Aortic smooth muscle cell (primary cell): ENCODE measurements around the gene MFAP1. TPM values are rescaled to one million over a fixed set of nuclear protein-coding genes. Genes with fewer than 3 reads are reported as not detected.

Source experiments
- total RNA-seq: library from RNA; depleted of rRNA; stranded (reverse); fragments of >200 nt; gene quantifications from 2 replicates; pipeline ENCODE4 v1.2.3, GENCODE V29; 2014

Gene MFAP1, protein sequence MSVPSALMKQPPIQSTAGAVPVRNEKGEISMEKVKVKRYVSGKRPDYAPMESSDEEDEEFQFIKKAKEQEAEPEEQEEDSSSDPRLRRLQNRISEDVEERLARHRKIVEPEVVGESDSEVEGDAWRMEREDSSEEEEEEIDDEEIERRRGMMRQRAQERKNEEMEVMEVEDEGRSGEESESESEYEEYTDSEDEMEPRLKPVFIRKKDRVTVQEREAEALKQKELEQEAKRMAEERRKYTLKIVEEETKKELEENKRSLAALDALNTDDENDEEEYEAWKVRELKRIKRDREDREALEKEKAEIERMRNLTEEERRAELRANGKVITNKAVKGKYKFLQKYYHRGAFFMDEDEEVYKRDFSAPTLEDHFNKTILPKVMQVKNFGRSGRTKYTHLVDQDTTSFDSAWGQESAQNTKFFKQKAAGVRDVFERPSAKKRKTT
- total RNA-seq = 26.2 and 28.4 TPM in 2 replicates

DNA sequence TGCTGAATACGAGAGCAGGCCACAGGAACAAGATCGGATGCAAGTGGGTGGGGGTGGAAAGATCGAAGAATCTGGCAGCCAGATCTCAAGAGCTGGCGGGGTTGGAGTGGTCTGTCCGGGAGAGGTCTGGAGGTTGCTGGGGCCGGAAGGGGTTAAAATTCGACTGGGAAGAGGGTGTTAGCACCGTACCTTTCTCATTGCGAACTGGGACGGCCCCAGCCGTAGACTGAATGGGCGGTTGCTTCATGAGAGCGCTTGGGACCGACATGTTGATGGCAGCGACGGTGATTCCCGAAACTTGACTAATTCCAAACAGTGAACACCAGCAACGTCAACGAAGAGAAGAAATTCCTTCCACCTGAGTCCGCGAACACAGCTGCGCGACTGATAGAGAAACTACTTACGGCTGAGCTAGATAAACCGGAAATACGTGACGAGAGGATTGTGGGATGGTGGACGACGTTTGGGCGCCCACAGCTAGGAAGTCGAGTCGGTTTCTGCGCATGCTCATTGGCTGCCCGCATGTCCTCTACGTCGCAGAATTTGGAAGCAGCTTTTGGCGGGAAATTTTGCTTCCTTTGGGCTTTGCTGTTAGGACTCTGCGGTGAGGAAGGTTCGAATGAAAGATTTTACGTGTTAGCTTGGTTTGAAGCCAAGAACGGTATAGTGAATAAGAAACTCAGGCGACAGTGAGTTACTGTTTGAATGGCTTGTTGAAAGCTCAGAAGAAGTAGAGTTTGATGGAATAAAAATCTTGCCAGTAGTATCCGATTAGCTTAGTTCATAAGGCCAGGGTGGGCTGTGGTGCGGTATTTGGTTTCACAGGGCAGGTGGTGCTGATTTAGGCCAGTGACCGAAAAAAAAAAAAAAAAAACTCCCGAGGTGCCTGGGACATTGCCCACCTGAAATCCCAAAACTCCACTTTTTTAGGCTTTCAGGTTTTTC is at the start of gene MFAP1:
Gene MFAP1 (minus strand): TSS at position 389 of the 945 bp plus-strand sequence. CDS start 121 bp downstream, at position 268.

DNA sequence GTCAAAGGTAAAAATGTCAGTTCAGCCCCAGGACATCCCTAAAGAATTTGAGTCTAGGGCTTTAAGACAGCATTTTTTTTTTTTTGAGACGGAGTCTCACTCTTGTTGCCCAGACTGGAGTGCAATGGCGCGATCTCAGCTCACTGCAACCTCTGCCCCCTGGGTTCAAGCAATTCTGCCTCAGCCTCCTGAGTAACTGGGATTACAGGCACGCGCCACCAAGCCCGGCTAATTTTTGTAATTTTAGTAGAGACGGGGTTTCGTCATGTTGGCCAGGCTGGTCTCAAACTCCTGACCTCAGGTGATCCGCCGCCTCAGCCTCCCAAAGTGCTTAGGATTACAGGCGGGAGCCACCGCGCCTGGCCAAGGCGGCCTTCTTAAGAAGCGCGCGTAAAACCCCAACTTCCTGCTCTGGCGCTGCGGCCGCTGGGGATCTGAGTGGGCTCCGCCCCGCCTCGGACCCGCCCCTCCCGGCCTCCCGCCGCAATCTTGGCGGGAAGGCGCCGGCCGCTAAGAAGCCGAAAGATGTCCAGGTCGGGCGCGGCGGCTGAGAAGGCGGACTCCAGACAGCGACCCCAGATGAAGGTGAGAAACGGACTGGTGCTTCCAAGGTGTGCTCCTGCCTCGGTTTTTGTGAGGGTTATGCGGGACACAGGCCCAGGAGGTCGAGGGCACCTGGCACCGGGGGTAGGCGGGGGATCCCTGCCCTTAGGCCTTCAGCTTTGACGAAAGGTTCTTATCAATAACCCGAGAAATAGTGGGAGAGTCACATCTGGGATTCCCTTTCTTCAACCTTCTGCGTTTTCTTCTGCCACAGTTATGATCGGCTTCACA is 2.2 kb upstream of the MFAP1 start, which contains the start of gene WDR76:
Gene WDR76 (plus strand): TSS at position 495 of the 834 bp plus-strand sequence. CDS start 31 bp downstream, at position 526.

DNA sequence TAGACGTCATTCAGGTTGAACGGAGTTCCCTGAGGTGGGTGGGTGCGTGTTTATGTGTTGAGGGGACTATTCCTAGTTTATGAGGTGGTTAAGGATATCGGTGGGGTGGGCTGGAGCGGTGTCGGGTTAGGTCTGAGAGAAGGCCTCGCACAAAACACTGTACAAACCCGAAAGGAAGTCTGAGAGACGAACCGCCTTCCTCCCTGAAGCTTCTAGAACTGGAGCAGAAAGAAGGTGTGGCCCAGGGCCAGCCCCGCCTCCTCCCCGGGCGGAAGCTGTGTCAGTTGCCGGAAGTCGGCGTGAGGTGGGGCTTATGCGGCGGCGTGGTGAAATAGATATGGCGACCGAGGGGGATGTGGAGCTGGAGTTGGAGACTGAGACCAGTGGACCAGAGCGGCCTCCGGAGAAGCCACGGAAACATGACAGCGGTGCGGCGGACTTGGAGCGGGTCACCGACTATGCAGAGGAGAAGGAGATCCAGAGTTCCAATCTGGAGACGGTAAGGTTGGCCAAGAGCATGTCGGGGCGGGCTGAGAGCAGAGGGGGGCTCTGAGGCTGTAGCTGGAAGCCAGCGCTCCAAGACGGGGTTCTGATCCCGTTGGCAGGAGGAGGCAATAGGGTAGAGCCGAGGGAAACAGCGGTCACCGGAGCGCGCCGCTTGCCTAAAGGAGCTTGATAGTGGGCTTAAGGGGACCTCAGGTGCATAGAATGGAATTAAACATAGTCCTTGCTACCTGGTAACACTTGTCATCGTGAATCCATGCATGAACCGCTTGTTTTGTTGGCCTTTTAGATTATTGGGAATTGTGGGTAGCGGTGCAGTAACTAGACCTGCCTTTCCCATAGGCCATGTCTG is 24.0 kb downstream of the MFAP1 start, which contains the start of gene HYPK:
Gene HYPK (plus strand): TSS at position 314 of the 856 bp plus-strand sequence. CDS start 24 bp downstream, at position 338.

DNA sequence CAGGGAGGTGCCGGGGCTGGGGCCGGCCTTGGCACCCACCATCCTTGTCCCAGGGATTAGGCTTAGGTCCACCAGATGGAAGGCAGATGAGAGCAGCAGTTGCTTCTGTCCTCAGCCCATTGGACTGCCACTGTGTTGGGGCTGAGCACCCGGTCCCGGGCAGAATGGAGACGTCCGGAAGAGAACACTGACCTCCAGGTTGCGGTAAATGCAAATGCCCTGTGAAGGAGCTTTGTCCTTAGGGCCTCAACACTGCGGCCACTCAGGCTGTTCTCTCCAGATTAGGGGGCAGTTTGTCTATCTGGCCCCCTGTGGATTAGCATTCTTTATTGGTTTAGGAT is 24.6 kb downstream of the MFAP1 start, which contains the start of gene SERINC4:
Gene SERINC4 (minus strand): TSS at position 276 of the 341 bp plus-strand sequence. CDS start 234 bp downstream, at position 42.

DNA sequence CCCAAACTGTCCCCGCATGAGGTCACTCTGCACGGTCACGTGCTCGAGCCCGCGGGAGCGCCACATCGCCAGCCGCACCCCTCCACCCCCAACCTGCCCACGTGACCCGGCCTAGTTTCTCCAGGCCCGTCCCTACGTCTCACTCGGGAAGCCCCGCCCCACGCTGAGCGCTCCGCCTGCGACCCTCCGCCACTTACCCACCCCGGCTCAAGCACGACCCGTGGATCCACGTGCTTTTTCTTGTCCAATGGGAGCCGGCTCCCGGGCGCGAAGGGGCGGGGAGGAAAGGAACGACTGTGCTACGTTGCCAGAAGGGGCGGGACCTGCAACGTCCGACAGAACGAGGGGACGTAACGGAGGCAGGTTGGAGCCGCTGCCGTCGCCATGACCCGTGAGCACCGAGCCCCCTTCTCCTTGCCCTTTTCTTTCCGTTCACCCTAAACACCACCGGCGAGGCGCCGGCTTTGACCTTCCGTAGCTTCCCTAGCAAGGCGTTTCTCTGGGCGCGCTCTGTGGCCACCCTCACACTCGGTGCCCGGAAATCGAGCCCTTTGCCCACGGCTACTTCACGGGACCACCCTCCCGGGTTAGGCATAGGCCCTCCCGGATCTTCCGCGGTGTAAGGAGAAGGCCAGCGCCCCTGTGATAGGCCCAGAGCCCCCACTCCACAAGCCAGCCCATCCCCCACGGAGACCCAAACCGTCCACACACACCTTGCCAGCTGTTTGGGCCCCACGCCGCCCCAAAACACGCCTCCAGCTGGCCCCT is 32.3 kb downstream of the MFAP1 start, which contains the start of gene SERF2:
Gene SERF2 (plus strand): TSS at position 328 of the 768 bp plus-strand sequence. CDS start 57 bp downstream, at position 385.

DNA sequence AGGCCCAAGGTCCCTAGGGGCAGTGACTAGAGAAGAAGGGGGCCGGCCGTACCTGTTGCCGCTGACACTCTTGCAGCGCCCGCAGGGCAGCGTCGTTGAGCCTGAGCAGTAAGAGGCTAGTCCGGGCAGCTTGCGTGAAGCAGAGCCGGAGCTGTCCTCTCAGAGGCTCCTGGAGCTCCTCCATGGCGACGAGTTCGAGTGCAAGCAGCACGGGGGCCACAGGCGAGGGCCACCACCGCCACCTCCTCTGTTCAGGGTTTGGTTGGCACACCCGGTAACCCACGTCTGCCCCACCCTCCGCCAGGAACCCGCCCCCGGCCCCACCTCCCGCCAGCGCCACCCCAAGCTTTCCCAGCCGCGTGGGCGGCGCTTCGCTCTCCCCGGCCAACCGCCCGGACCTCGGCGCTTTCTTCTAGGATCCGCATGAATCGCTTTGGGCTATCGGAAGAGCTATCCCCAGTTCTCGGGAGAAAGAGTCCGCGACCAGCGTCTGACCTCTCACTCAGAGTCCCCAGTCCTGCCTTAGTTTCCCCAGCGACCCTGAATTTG is 47.7 kb downstream of the MFAP1 start, which contains the start of gene ELL3:
Gene ELL3 (minus strand): TSS at position 249 of the 549 bp plus-strand sequence. CDS start 65 bp downstream, at position 184.

Other genes with a start within 250 kb of the MFAP1 start
- 18.8 and 27.0 TPM in 2 replicates for gene PPIP5K1, start 234.5 kb downstream of the MFAP1 start, total RNA-seq
- gene CKMT1B, start 230.7 kb downstream of the MFAP1 start, total RNA-seq = not detected in 2 replicates
- under 0.01 TPM in 1 of 2 replicates, not detected in the other for gene STRC, start 205.9 kb downstream of the MFAP1 start, total RNA-seq
- gene CATSPER2, start 175.8 kb downstream of the MFAP1 start, total RNA-seq = 0.53 and 0.75 TPM in 2 replicates
- not detected in 2 replicates for gene CKMT1A, start 130.8 kb downstream of the MFAP1 start, total RNA-seq
- gene PDIA3, start 78.3 kb downstream of the MFAP1 start, total RNA-seq = 121 and 256 TPM in 2 replicates
- 2.4 and 3.4 TPM in 2 replicates for gene ELL3, start 47.7 kb downstream of the MFAP1 start, total RNA-seq
- gene SERF2, start 32.4 kb downstream of the MFAP1 start, total RNA-seq = 436 and 473 TPM in 2 replicates
- gene SERINC4, start 24.5 kb downstream of the MFAP1 start, total RNA-seq = under 0.01 and 0.06 TPM in 2 replicates
- gene HYPK, start 24.1 kb downstream of the MFAP1 start, total RNA-seq = 4.8 and 8.2 TPM in 2 replicates
- gene WDR76, start 2.3 kb upstream of the MFAP1 start, total RNA-seq = 12.7 and 20.5 TPM in 2 replicates